ENCODE measurements around the gene ARV1. TPM values are rescaled to one million over a fixed set of nuclear protein-coding genes. Genes with fewer than 3 reads are reported as not detected.

Gene ARV1
- total RNA-seq, 1 experiment from 2014 or later, result 8.0 TPM

DNA sequence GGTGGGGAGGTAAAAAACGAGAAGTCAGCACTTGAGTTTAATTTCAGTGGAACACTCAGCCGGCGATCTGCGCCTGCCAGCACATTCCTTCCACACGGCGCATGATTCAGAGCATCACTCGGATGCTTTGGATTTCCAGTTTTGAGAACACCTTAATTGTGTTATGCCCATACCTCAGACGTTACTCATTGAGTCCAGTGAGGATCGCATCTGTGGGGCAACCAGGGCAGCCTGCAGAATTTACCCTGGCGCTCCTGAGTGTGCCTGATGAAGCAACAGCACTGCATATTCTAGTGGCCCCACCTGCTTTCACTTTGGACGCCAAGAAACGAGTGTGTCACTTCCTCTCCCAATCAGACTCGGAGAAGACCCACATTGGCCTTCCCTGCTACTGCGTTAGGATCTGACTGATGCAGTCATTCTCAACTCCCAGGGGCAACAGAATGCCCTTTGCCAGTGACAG lies 41.3 kb downstream of the ARV1 start:
- Histone ChIP-seq H3K23ac (ENCODE audit: insufficient read length, low read depth, low read length) (no peak overlapping the region), H2BK5ac (ENCODE audit: insufficient read length, low read length) (no peak overlapping the region), H4K8ac (replicated peaks; ENCODE audit: insufficient read length, low read depth, low read length) (no peak overlapping the region), H3K9me3 (ENCODE audit: control insufficient read depth, low read depth, low read length) (no peaks in the 10 kb centered on the region), H4K20me1 (ENCODE audit: control insufficient read depth, insufficient read depth, insufficient read length) (no peaks in the 10 kb centered on the region), H3K14ac (ENCODE audit: insufficient read depth, low read length) (peak overlapping the region; percentile 32; the same call in 1 of the 2 replicates), H4K91ac (ENCODE audit: insufficient read length, low read depth, low read length) (no peak overlapping the region), H3K23me2 (ENCODE audit: insufficient read length, low read depth, low read length, poor library complexity, severe bottlenecking) (no peaks in the 10 kb centered on the region), H3K4ac (ENCODE audit: low read depth, low read length) (no peak overlapping the region), H3K9ac (ENCODE audit: extremely low read depth, insufficient read length, low read length) (no peak overlapping the region), H2AFZ (ENCODE audit: low read length) (no peak overlapping the region), H2BK20ac (ENCODE audit: low read depth, low read length, poor library complexity, severe bottlenecking) (no peak overlapping the region), H3K4me2 (ENCODE audit: insufficient read depth, insufficient read length, low read length) (peak overlapping the region; percentile 17), H2BK15ac (ENCODE audit: low read depth, low read length) (no peak overlapping the region), H3T11ph (ENCODE audit: low read length) (no peak overlapping the region), H3K4me1 (ENCODE audit: insufficient read depth, low read length) (peaks cover 12% of the 10 kb centered on the region; the same call in 1 of the 2 replicates), H3K27me3 (ENCODE audit: insufficient read depth, low read length) (no peaks in the 10 kb centered on the region; the same call in 1 of the 2 replicates), H3K56ac (ENCODE audit: insufficient read length, low read depth, low read length) (no peak overlapping the region), H3K79me1 (ENCODE audit: insufficient read depth, low read depth, low read length, poor library complexity, severe bottlenecking) (no peaks in the 10 kb centered on the region), H2AK5ac (ENCODE audit: insufficient read length, low read length) (no peak overlapping the region), H3K79me2 (ENCODE audit: insufficient read depth, low read length) (no peaks in the 10 kb centered on the region), H2BK120ac (ENCODE audit: low read depth, low read length, poor library complexity, severe bottlenecking) (no peak overlapping the region), H3K27ac (ENCODE audit: insufficient read length, low read depth, low read length) (no peak overlapping the region), H2BK12ac (ENCODE audit: insufficient read length, low read depth, low read length) (no peak overlapping the region), H4K5ac (ENCODE audit: insufficient read length, low read depth, low read length) (no peak overlapping the region), H3K18ac (ENCODE audit: insufficient read length, low read depth, low read length) (peak overlapping the region; percentile 43)
- Mint-ChIP-seq H3K27me3 (ENCODE audit: low read depth) (peaks cover 78% of the 10 kb centered on the region), H3K9me3 (no peaks in the 10 kb centered on the region), H3K36me3 (ENCODE audit: insufficient read depth in 1 of 3, low read depth in 3 of 3) (no peaks in the 10 kb centered on the region; a peak in 1 of 7 replicates), H3K4me1 (peaks cover 15 to 27% of the 10 kb centered on the region in 2 experiments), H3K4me3 (no peak overlapping the region; a peak in 2 of 5 replicates), H3K27ac (no peak overlapping the region)
- no CpG with 5 or more reads among the region's 14 CpGs for WGBS (ENCODE audit: extremely low coverage, insufficient read length, low lambda C conversion rate)
- DNase-seq, result no peak
- TF ChIP-seq, protein P1, sequence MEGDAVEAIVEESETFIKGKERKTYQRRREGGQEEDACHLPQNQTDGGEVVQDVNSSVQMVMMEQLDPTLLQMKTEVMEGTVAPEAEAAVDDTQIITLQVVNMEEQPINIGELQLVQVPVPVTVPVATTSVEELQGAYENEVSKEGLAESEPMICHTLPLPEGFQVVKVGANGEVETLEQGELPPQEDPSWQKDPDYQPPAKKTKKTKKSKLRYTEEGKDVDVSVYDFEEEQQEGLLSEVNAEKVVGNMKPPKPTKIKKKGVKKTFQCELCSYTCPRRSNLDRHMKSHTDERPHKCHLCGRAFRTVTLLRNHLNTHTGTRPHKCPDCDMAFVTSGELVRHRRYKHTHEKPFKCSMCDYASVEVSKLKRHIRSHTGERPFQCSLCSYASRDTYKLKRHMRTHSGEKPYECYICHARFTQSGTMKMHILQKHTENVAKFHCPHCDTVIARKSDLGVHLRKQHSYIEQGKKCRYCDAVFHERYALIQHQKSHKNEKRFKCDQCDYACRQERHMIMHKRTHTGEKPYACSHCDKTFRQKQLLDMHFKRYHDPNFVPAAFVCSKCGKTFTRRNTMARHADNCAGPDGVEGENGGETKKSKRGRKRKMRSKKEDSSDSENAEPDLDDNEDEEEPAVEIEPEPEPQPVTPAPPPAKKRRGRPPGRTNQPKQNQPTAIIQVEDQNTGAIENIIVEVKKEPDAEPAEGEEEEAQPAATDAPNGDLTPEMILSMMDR (conservative IDR thresholded peaks at IDR 0.05), result peak; percentile 30; the same call in 2 of the 3 replicates
